NCI-H2227 (cell line): Measurements from ENCODE around the gene ZNF331.

Experiments
- DNase-seq: peaks from one replicate; lab custom pipeline; 2025; ENCODE audit not compliant: unreplicated experiment; lab: John Stamatoyannopoulos, UW

Gene ZNF331

GRCh38 chr19:53571339-53571738 lies 33.4 kb downstream of the ZNF331 start:
- no peak for DNase-seq

GRCh38 chr19:53576941-53577653 lies 39.2 kb downstream of the ZNF331 start:
- no peak for DNase-seq

GRCh38 chr19:53577968-53578367 lies 40.0 kb downstream of the ZNF331 start:
- DNase-seq = no peak

- no peak for DNase-seq
Measured at GRCh38 chr19:53579518-53579917, 41.6 kb downstream of the ZNF331 start.

GRCh38 chr19:53580871-53581835 lies 43.2 kb downstream of the ZNF331 start:
- no peak for DNase-seq

GRCh38 chr19:53581871-53582279 lies 43.9 kb downstream of the ZNF331 start:
- DNase-seq = no peak

- no peak for DNase-seq
Measured at GRCh38 chr19:53583181-53583580, 45.2 kb downstream of the ZNF331 start.

- DNase-seq = no peak
Measured at GRCh38 chr19:53586277-53586691, 48.3 kb downstream of the ZNF331 start.

GRCh38 chr19:53594811-53595509 lies 57.0 kb downstream of the ZNF331 start:
- no peak for DNase-seq

- no peak for DNase-seq
Measured at GRCh38 chr19:53595510-53595867, 57.5 kb downstream of the ZNF331 start.

GRCh38 chr19:53596056-53596455 lies 58.1 kb downstream of the ZNF331 start:
- DNase-seq = no peak

- no peak for DNase-seq
Measured at GRCh38 chr19:53597023-53597422, 59.1 kb downstream of the ZNF331 start.

GRCh38 chr19:53598361-53598760 lies 60.4 kb downstream of the ZNF331 start:
- no peak for DNase-seq

GRCh38 chr19:53600217-53600616 lies 62.3 kb downstream of the ZNF331 start:
- no peak for DNase-seq

- no peak for DNase-seq
Measured at GRCh38 chr19:53606031-53606430, 68.1 kb downstream of the ZNF331 start.

- DNase-seq = no peak
Measured at GRCh38 chr19:53608381-53608780, 70.4 kb downstream of the ZNF331 start.

GRCh38 chr19:53612762-53613526 lies 75.0 kb downstream of the ZNF331 start:
- DNase-seq = no peak

GRCh38 chr19:53621885-53622740 lies 84.2 kb downstream of the ZNF331 start:
- DNase-seq = no peak

GRCh38 chr19:53624771-53625545 lies 87.0 kb downstream of the ZNF331 start:
- no peak for DNase-seq
